Stimulated activated effector memory CD8-positive, alpha-beta T cell treated with anti-CD3 and anti-CD28 coated beads, Interleukin-12 subunit alpha, Interleukin-12 subunit beta, amount 100 ng/mL, for 72 hours (primary cell): Measurements from ENCODE around the gene ADAMTS16.

Experiments
- ATAC-seq: fragments of 150-1000 bp; cut with Tn5 transposase; 2 replicates; pipeline ENCODE4 v1.10.0; 2021
- DNase-seq, 2 donors: peaks; one replicate each; pipeline ENCODE4 v3.0.0; 2021 to 2022; ENCODE audit warnings: low spot score in 2 of 2
- H3K27ac Mint-ChIP-seq: one replicate; pipeline ENCODE4 v1.8.0; 2022; ENCODE audit warnings: mild to moderate bottlenecking, mixed read lengths
- H3K36me3 Mint-ChIP-seq: one replicate; pipeline ENCODE4 v1.8.0; 2022; ENCODE audit warnings: mild to moderate bottlenecking, mixed read lengths
- H3K4me1 Mint-ChIP-seq: one replicate; pipeline ENCODE4 v1.8.0; 2022; ENCODE audit warnings: mixed read lengths
- H3K4me3 Mint-ChIP-seq: one replicate; pipeline ENCODE4 v1.8.0; 2022; ENCODE audit warnings: mild to moderate bottlenecking, mixed read lengths
- H3K9me3 Mint-ChIP-seq: one replicate; pipeline ENCODE4 v1.8.0; 2022; ENCODE audit warnings: mixed read lengths

The ADAMTS16 gene

DNA sequence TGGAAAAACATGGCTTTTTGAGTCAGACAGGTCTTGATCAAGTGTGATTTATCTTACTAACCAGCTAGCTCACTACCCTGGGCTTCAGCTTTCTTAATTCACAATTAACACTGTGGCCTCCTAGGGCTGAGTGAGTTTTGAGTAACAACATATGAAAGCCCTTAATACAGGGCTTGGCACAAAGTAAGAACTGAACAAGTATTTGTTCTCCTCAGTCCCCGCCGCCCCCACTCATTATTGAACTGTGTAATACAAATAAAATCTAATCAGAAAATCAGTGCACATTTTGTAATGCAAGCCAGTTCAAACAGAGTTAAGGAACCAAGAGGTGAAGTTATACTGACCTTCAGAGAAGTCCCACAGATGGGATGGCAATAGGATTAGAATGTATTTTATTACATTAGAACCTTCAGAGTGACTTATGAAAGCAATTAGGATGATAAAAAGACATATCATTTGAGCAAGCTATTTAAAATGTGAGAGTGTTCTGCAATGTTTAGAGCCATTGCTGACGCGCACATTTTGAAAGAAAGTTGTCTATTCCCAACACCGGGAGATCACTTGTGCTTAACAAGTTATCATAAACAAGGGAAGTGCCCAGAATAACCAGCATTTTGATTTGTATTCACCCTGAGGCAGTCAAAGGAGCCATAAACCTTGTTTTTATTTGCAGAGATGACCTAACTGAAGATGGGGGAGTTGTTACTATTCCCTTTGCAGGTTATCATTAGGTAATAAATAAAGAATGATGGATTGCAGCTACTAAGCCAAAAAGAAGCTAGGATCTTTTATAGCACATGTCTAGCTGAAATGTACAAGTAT, 19.4 kb downstream of the ADAMTS16 start:
- no peak overlapping the region for H3K27ac Mint-ChIP-seq
- no peak for DNase-seq
- H3K4me3 Mint-ChIP-seq: no peak overlapping the region
- no peak for ATAC-seq
- H3K4me1 Mint-ChIP-seq: no peaks in the 10 kb centered on the region
- H3K36me3 Mint-ChIP-seq: no peaks in the 10 kb centered on the region
- peaks cover 8% of the 10 kb centered on the region for H3K9me3 Mint-ChIP-seq

DNA sequence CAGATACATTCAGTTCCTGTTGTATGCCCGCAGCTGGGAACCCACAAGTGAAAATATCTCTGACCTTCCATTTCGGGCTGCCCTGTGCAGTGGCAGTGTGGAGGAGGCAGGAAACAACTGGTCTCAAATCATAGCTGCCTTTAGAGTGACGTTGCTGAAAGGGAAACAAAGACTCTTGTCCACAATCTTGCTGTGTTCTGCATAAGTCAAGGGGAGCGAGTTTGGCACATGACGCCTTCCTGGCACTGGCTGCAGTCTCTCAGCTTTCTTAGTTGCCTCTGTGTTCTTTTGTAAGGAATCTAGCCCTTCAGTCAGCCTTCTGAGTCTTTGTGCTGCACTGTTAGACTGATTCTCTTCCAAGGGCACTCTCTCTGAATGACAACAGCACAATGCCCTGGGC, 24.0 kb downstream of the ADAMTS16 start:
- Mint-ChIP-seq H3K9me3 (no peaks in the 10 kb centered on the region), H3K36me3 (no peaks in the 10 kb centered on the region), H3K4me1 (no peaks in the 10 kb centered on the region), H3K4me3 (no peak overlapping the region), H3K27ac (no peak overlapping the region)
- ATAC-seq (no peak), DNase-seq (no peak)

DNA sequence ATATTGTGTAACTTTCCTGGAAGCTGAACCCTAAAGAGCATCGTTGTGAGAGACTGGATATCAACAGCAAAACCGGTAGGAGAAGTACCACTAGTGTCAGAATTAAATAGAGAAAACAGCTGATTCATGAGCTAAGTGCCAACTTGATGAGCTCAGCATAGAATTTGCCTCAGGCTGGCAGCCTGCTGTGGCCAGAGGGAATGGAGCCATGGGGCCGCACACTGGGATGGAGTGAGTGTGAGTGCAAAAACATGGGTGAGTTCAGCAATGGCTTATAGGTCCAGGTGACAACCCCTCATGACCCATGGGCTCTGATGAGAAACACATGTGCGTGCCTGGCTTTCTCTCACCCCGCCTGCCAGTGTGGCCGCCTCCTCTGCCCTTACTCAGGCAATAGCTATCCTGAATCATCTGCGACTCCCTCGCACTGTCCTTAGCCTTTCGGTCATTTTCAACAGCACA, 25.4 kb downstream of the ADAMTS16 start:
- Mint-ChIP-seq H3K9me3 (no peaks in the 10 kb centered on the region), H3K4me1 (no peaks in the 10 kb centered on the region), H3K36me3 (no peaks in the 10 kb centered on the region), H3K27ac (no peak overlapping the region), H3K4me3 (no peak overlapping the region)
- ATAC-seq (no peak), DNase-seq (no peak)

DNA sequence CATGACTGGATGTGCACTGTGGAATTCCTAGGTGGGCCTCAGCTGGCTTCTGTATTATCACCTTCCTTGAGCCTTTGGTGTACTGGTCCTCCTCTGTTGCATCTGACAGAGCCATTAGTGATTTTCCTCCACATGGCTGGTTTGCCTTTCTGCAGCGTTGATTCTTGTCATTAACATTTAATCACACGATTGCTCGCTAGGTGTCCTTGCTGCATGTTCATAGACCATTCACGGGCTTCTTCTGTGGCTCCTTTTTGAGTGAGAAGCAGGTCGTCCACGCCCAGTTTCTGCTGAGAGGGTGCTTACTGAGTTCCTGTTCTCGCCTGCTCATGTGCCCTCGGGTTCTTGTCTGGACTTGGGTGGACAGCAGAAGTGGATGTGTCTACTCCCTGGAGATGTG, 29.3 kb downstream of the ADAMTS16 start:
- H3K9me3 Mint-ChIP-seq: peaks cover 2% of the 10 kb centered on the region
- no peak overlapping the region for H3K27ac Mint-ChIP-seq
- DNase-seq: no peak
- H3K36me3 Mint-ChIP-seq: no peaks in the 10 kb centered on the region
- ATAC-seq: no peak
- H3K4me1 Mint-ChIP-seq: no peaks in the 10 kb centered on the region
- no peak overlapping the region for H3K4me3 Mint-ChIP-seq

DNA sequence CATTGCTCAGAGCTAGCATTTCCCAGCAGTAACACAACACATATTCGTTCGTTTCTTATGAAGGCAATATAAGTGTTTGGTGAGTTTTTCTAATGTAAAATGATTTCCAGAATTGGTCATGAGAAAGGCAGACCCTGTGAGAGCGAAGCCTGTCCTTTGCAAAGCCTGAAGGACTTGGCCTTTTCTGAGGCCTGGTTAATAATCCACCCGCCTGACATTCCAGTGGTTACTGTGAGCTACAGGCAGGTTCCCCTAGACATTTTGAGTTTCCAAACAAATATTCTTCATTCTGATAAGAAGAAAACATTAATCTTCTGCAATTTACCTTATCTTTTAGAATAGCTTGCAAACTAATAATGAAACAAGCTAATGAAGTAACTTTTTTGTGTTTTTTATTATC, 38.0 kb downstream of the ADAMTS16 start:
- no peaks in the 10 kb centered on the region for H3K36me3 Mint-ChIP-seq
- H3K4me3 Mint-ChIP-seq: no peak overlapping the region
- no peak for ATAC-seq
- H3K4me1 Mint-ChIP-seq: peaks cover 4% of the 10 kb centered on the region
- H3K9me3 Mint-ChIP-seq: peaks cover 5% of the 10 kb centered on the region
- H3K27ac Mint-ChIP-seq: no peak overlapping the region
- no peak for DNase-seq

DNA sequence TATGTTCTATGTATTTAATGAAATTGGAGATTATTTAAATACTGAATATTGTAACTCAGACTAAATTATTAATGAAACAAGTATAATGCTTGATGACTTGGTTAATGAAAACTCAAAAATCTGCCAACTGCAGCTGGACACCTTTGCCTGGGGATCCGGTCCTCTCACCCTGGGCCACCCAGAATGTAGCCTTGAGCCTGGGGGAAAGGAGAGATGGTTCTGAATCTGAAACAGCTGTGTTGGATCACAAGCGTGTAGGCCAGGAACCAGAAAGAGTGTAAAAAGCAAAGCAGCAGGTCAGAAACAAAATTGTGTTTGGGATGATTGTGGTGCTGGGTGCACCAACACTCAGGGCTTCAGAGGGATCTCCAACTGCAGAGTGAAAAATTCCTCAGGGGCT, 38.5 kb downstream of the ADAMTS16 start:
- ATAC-seq: no peak
- no peak overlapping the region for H3K27ac Mint-ChIP-seq

DNA sequence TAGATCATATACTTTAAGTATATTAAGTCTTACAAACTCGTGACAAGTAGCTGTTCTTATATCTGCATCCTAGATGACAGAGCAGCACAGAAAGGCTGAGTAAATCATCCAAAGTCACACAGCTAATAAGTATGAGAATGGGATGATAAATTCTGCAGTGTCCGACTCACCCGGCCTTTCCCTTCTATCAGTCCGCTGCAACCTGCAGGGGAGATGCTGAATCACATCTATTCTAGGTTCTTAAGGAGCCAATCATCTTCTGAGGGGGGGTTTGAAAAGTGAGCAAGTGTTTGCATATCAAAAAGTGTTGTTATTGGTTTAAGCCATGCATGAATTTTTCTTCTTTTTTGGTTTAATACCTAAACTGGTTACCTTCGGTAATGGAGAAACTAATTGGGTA, 38.9 kb downstream of the ADAMTS16 start:
- no peak for DNase-seq
- no peak overlapping the region for H3K27ac Mint-ChIP-seq
- ATAC-seq: no peak

More for the DNA sequence above, 38.5 kb downstream of the ADAMTS16 start:
- peaks cover 5% of the 10 kb centered on the region for H3K9me3 Mint-ChIP-seq
- DNase-seq: no peak
- H3K36me3 Mint-ChIP-seq: no peaks in the 10 kb centered on the region
- no peak overlapping the region for H3K4me3 Mint-ChIP-seq
- H3K4me1 Mint-ChIP-seq: peaks cover 6% of the 10 kb centered on the region

DNA sequence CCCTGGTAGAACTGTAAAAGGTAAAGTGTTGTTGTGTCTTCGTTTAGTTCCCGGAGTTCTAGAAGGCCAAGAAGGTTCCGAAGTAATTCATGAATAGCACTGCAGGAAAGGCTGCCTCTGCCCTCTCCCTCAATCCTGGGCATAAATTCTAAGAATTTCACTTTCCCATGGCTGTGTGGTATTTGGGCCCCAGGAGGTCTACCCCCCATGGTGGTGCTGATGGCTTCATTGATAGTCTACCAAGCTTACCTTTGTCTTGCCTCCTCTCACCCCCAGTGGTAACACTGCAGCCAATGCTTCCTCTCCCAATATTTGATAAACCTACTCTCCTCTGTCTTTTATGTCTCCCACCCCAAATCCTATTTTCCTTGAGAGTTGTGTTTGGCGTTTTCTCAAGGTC, 39.5 kb downstream of the ADAMTS16 start:
- Mint-ChIP-seq H3K27ac (no peak overlapping the region), H3K4me3 (no peak overlapping the region), H3K4me1 (peaks cover 6% of the 10 kb centered on the region), H3K36me3 (no peaks in the 10 kb centered on the region), H3K9me3 (peaks cover 2% of the 10 kb centered on the region)
- no peak for ATAC-seq
- DNase-seq: no peak

More for the DNA sequence above, 38.9 kb downstream of the ADAMTS16 start:
- H3K4me3 Mint-ChIP-seq: no peak overlapping the region
- H3K9me3 Mint-ChIP-seq: peaks cover 5% of the 10 kb centered on the region
- no peaks in the 10 kb centered on the region for H3K36me3 Mint-ChIP-seq
- H3K4me1 Mint-ChIP-seq: peaks cover 6% of the 10 kb centered on the region

DNA sequence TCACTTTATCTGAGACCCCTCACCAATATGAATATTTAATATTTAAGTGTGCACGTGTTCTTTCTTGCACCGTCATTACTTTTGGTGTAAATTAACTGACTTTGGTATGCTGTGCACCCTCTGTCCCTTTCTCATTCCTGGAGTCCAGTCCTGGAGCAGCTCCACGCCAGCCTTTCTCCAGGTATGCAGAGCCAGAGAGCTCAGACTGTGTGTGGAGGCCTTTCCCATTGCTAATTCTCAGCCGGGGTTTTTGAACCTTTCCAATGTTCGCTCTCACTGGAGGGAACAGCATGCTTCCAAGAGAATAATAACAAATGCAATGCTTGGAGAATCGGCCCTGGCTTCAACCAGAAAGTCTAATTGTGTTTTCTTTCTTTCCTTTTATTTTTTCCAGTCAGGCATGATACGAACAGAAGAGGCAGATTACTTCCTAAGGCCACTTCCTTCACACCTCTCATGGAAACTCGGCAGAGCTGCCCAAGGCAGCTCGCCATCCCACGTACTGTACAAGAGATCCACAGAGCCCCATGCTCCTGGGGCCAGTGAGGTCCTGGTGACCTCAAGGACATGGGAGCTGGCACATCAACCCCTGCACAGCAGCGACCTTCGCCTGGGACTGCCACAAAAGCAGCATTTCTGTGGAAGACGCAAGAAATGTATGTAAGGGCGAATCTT, 41.7 kb downstream of the ADAMTS16 start:
- H3K4me3 Mint-ChIP-seq: no peak overlapping the region
- H3K36me3 Mint-ChIP-seq: no peaks in the 10 kb centered on the region
- DNase-seq (no peak), ATAC-seq (no peak)
- H3K9me3 Mint-ChIP-seq: no peaks in the 10 kb centered on the region
- H3K4me1 Mint-ChIP-seq: peaks cover 6% of the 10 kb centered on the region
- H3K27ac Mint-ChIP-seq: no peak overlapping the region

DNA sequence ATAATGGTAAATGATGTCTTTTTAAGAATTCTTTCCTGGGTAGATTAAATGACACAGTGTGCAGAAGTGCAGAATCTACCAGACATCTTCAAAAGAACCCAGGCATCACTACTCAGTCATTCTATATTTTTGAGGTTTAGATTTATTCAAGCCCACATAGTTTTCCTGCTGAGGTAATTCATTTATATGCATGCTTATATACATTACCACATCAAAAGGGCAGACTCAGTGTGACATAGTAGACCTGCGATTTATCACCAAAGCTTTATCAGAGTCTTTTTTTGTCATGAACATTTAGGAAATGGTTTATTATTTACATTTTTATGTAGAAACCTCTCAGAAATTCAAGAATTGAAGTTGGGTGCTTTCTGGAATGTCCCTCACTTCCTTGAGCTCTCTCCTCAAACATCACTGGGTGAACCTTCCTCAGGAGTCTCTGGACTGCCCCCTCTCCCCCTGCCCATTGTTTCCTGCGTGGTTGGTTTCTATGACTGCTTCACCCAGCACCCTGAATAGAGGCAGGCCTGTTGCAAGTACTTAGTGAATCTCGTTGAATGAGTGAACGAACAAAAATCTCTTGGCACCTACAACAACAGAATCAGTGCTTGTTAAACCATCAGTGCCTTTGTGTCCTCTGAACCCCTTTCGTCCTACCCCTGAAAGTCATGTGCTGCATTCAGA, 42.5 kb downstream of the ADAMTS16 start:
- Mint-ChIP-seq H3K4me3 (no peak overlapping the region), H3K27ac (no peak overlapping the region), H3K4me1 (peaks cover 6% of the 10 kb centered on the region), H3K36me3 (no peaks in the 10 kb centered on the region), H3K9me3 (no peaks in the 10 kb centered on the region)
- ATAC-seq (no peak), DNase-seq (no peak)

DNA sequence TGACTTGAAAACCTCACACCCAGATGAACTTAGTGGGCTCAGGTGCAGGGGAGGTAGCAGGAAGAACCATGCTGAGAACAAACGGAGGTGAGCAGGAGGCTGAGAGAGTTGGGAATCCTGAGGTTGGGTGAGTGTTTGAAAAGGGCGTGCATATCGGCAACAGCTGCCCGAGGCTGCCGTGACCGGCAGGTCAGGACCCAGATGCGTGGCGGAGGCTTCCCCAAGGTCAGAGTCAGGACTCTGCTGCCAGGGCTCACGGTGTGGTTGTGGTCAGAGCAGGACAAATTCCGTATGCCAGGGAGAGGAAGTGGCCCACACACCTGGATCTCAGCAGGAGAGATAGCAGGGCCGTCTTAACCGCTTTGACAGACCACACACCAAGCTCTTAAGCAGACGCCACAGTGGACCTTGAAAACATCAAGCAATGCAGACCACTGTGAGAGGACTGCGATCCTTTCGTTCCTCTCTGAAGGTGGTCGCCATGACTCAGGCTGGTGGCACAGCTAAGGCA, 43.1 kb downstream of the ADAMTS16 start:
- ATAC-seq (peak; percentile 11), DNase-seq (no peak)
- H3K27ac Mint-ChIP-seq: no peak overlapping the region
- H3K4me1 Mint-ChIP-seq: peaks cover 6% of the 10 kb centered on the region
- no peak overlapping the region for H3K4me3 Mint-ChIP-seq
- no peaks in the 10 kb centered on the region for H3K9me3 Mint-ChIP-seq
- H3K36me3 Mint-ChIP-seq: no peaks in the 10 kb centered on the region

DNA sequence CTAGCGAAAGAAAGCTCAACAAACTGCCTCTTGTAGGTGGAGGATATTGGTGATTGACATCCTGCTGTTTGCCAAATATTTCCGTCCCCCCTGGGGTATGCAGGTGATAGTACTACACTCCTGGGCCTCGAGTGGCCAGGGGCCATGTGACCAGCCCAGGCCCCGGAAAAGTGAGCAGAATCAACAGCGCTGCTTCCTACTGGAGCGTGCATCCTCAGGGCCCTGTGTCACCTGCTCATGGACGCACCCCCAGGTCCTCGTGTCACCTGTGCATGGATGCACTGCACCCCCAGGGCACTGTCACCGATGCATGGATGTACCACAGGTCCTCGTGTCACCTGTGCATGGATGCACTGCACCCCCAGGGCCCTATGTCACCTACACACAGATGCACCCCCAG, 43.8 kb downstream of the ADAMTS16 start:
- no peaks in the 10 kb centered on the region for H3K9me3 Mint-ChIP-seq
- no peak overlapping the region for H3K27ac Mint-ChIP-seq
- DNase-seq (no peak), ATAC-seq (no peak)
- no peak overlapping the region for H3K4me3 Mint-ChIP-seq
- no peaks in the 10 kb centered on the region for H3K36me3 Mint-ChIP-seq
- H3K4me1 Mint-ChIP-seq: peaks cover 6% of the 10 kb centered on the region

DNA sequence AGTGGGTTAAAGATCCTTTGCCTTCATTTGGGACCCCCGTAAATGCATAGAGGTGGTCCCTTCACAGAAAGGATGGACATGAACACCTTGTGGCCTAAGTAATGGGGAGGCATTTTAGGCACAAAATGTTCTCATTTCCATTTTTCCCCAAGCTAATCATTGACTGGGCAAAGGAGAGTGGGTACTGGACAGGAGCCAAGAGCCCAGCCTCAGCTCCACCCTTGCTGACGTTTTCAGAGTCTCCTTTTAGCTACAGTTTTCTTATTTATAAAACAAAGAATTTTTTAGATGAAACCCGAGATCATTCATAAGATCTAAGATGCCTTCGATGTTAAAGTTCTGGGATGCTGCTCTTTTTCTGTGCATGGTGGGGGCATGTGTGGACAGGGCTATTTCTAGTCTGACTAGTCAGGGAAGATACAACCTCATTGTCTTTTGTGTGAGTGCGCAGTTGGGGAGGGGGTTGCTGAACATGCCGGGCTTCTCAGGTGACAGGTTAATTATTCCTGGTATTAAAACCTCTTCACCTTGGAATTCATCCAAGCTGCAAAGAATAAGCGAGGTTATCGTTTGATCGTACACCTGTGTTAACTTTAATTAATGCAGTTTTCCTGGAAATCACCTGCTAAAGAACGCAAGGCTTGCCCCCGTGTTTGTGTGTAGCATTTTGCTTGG, 48.4 kb downstream of the ADAMTS16 start:
- no peak overlapping the region for H3K4me3 Mint-ChIP-seq
- no peak for ATAC-seq
- H3K36me3 Mint-ChIP-seq: no peaks in the 10 kb centered on the region
- DNase-seq: no peak
- H3K9me3 Mint-ChIP-seq: no peaks in the 10 kb centered on the region
- no peak overlapping the region for H3K27ac Mint-ChIP-seq
- H3K4me1 Mint-ChIP-seq: no peaks in the 10 kb centered on the region

DNA sequence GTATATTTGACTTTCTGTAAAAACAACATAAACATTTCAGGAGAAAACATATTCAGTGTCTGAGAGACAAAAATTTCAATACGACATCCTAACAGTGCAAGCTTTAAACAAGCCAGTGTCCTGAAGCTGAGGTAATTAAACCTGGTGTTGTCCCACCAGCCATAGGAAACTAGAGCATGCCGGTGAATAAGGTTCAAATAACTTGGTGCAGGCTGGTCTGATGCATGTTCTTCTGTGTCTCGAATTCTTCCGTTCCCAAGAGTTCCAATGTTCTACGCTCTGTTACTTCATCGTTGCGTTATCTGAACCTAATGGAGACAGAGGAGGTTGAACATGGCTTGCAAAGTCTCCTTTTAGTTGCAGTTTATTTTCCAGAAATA, 48.9 kb downstream of the ADAMTS16 start:
- Mint-ChIP-seq H3K4me1 (no peaks in the 10 kb centered on the region), H3K36me3 (no peaks in the 10 kb centered on the region), H3K27ac (no peak overlapping the region), H3K4me3 (no peak overlapping the region), H3K9me3 (no peaks in the 10 kb centered on the region)
- no peak for DNase-seq
- ATAC-seq: no peak

DNA sequence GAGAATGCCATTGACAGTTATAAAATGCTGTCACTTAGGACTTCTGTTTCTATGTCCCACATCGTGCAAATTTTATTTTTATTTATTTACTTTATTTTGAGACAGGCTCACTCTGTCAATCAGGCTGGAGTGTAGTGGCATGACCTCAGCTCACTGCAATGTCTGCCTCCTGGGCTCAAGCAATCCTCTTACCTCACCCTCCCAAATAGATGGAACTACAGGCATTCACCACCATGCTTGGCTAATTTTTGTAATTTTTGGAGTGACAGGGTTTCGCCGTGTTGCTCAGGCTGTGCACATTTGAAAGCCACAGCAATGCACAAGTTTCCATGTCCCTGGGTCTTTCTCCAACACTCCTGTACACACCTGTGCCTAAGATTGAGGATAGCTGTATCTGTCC, 51.8 kb downstream of the ADAMTS16 start:
- no peak for DNase-seq
- H3K36me3 Mint-ChIP-seq: no peaks in the 10 kb centered on the region

More for the DNA sequence above, 51.8 kb downstream of the ADAMTS16 start:
- Mint-ChIP-seq H3K27ac (no peak overlapping the region), H3K4me1 (no peaks in the 10 kb centered on the region), H3K4me3 (no peak overlapping the region), H3K9me3 (no peaks in the 10 kb centered on the region)
- no peak for ATAC-seq
